KMS-11 (cell line): Measurements from ENCODE around the gene NOTCH3.

Experiments used
- H2AFZ ChIP-seq: fragments of 200-600 bp; sonication (generic); 2 replicates; pipeline ENCODE4 v1.6.1; 2016; ENCODE audit warnings: antibody characterized with exemption, mixed run types, low read depth
- H3K27ac ChIP-seq: fragments of 200-600 bp; sonication (generic); 2 replicates; pipeline ENCODE4 v1.6.1; 2016; ENCODE audit warnings: mild to moderate bottlenecking, mixed run types
- H3K27me3 ChIP-seq: fragments of 200-600 bp; sonication (generic); 2 replicates; pipeline ENCODE4 v1.6.1; 2017; ENCODE audit warnings: mild to moderate bottlenecking, low read depth, mixed run types, moderate library complexity; ENCODE audit not compliant: insufficient read depth
- H3K36me3 ChIP-seq: fragments of 200-600 bp; sonication (generic); 2 replicates; pipeline ENCODE4 v1.6.1; 2017; ENCODE audit warnings: mild to moderate bottlenecking, mixed run types; ENCODE audit not compliant: insufficient read depth
- H3K4me1 ChIP-seq: fragments of 200-600 bp; sonication (generic); 2 replicates; pipeline ENCODE4 v1.6.1; 2016; ENCODE audit warnings: mild to moderate bottlenecking, low read depth, mixed run types; ENCODE audit not compliant: poor library complexity, severe bottlenecking
- H3K4me2 ChIP-seq: fragments of 200-600 bp; sonication (generic); 2 replicates; pipeline ENCODE4 v1.7.0; 2016; ENCODE audit warnings: mild to moderate bottlenecking, mixed run types
- H3K4me3 ChIP-seq: fragments of 200-600 bp; sonication (generic); IDR thresholded peaks from 2 replicates; pipeline ENCODE4 v1.6.1; 2017; ENCODE audit warnings: low read depth, low read length, mixed read lengths; ENCODE audit not compliant: insufficient read depth
- H3K79me2 ChIP-seq: fragments of 200-600 bp; sonication (generic); 2 replicates; pipeline ENCODE4 v1.6.1; 2016; ENCODE audit warnings: low read depth, mixed run types; ENCODE audit not compliant: insufficient read depth
- H3K9ac ChIP-seq: fragments of 200-600 bp; sonication (generic); 2 replicates; pipeline ENCODE4 v1.6.1; 2016; ENCODE audit warnings: mild to moderate bottlenecking, mixed run types
- H4K20me1 ChIP-seq: fragments of 200-600 bp; sonication (generic); 2 replicates; pipeline ENCODE4 v1.6.1; 2016; ENCODE audit warnings: mild to moderate bottlenecking, mixed run types; ENCODE audit not compliant: insufficient read depth
- TF ChIP-seq, protein P1 (sequence below): fragments of 200-600 bp; sonication (generic); conservative IDR thresholded peaks from 2 replicates; pipeline ENCODE4 v1.6.1; 2017; ENCODE audit warnings: low read depth, mild to moderate bottlenecking, antibody characterized with exemption, low read length, moderate library complexity, mixed read lengths

The NOTCH3 gene

DNA sequence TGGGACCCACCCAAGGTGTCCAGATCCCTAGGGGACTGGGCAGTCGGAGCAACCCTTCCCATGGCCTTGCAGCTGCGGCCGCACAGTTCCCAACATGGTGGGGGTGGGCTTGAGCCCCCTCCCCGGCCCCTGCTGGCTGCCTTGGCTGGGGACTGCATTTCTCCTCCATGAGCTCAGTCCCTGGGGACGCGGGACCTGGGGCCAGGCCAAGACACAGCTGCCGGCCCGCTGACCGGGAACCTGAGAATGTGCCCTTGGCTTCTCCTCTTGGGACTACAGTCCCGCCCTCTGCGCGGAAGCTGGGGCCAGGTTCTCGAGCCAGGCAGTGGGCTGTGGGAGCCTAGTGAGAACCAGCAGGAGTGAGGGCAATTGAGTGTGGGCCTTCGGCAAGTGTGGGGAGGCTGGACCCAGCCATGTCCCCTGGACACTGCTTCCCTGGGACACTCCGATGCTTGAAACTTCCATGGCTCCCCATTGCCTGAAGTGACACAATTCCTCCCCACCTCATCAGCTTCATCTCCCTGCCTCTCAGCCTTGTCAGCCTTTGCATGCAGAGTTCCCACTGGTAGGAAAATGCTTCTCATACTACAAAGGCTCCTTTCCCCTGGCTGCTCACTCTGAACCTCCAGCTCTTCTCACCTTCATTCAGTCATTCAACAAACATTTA is 13.1 kb upstream of the NOTCH3 start:
- Histone ChIP-seq H2AFZ (no peak overlapping the region), H3K4me3 (no peak overlapping the region)
- TF ChIP-seq, protein P1, sequence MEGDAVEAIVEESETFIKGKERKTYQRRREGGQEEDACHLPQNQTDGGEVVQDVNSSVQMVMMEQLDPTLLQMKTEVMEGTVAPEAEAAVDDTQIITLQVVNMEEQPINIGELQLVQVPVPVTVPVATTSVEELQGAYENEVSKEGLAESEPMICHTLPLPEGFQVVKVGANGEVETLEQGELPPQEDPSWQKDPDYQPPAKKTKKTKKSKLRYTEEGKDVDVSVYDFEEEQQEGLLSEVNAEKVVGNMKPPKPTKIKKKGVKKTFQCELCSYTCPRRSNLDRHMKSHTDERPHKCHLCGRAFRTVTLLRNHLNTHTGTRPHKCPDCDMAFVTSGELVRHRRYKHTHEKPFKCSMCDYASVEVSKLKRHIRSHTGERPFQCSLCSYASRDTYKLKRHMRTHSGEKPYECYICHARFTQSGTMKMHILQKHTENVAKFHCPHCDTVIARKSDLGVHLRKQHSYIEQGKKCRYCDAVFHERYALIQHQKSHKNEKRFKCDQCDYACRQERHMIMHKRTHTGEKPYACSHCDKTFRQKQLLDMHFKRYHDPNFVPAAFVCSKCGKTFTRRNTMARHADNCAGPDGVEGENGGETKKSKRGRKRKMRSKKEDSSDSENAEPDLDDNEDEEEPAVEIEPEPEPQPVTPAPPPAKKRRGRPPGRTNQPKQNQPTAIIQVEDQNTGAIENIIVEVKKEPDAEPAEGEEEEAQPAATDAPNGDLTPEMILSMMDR, result no peak

DNA sequence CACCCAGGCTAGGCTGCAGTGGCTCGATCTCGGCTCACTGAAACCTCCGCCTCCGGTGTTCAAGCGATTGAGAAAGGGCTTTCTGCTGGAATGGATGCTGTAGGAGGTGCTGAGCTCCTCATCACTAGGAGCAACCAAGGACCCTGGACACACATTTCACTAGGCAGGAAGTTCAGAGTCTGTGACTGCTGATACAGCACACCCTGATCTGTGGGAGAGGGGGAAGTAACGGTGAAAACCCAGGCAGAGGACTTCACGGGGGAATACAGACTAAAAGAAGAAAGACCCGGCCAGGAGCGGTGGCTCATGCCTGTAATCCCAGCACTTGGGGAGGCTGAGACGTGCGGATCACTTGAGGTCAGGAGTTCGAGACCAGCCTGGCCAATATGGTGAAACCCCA is 11.9 kb upstream of the NOTCH3 start:
- Histone ChIP-seq H3K9ac (no peak overlapping the region), H3K27me3 (peaks cover 3% of the 10 kb centered on the region; the same call in 1 of the 2 replicates), H3K4me1 (no peaks in the 10 kb centered on the region), H2AFZ (no peak overlapping the region), H4K20me1 (no peaks in the 10 kb centered on the region), H3K36me3 (no peaks in the 10 kb centered on the region), H3K4me2 (no peak overlapping the region), H3K79me2 (no peaks in the 10 kb centered on the region), H3K27ac (no peak overlapping the region), H3K4me3 (no peak overlapping the region)
- TF ChIP-seq, protein P1, result no peak

More for the DNA sequence above, 13.1 kb upstream of the NOTCH3 start:
- H3K27me3 ChIP-seq, result peaks cover 3% of the 10 kb centered on the region; the same call in 1 of the 2 replicates
- H3K36me3 ChIP-seq, result no peaks in the 10 kb centered on the region
- no peak overlapping the region for H3K27ac ChIP-seq
- H3K4me1 ChIP-seq, result no peaks in the 10 kb centered on the region
- H3K9ac ChIP-seq, result no peak overlapping the region
- no peaks in the 10 kb centered on the region for H4K20me1 ChIP-seq
- H3K4me2 ChIP-seq, result no peak overlapping the region
- H3K79me2 ChIP-seq, result no peaks in the 10 kb centered on the region

DNA sequence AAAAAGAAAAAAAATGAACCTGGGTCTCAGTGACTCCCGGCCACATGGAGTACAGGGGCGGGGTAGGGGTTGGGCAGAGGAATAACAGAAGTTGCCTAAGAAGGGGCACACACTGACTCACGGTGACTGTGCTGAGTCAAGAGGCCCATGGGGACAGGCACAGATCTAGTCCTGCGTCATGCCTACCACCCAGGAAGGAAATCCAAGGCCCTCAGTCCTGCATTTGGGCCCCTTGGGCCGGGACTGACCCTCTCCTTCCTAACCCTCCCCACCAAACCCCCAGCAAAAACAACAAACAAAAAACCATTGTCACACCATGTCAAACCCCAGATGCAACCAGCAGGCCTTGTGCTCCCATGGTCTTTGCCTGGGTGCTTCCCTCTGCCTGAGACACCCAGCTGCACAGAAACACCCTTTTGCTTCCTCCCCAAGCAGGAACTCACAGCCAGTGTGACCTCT is 9.6 kb upstream of the NOTCH3 start:
- H3K4me2 ChIP-seq, result no peak overlapping the region
- H3K27ac ChIP-seq, result no peak overlapping the region
- no peaks in the 10 kb centered on the region for H4K20me1 ChIP-seq
- H3K4me1 ChIP-seq, result no peaks in the 10 kb centered on the region
- H3K9ac ChIP-seq, result no peak overlapping the region
- TF ChIP-seq, protein P1, result no peak
- no peak overlapping the region for H3K4me3 ChIP-seq
- no peaks in the 10 kb centered on the region for H3K36me3 ChIP-seq
- no peaks in the 10 kb centered on the region for H3K79me2 ChIP-seq
- peaks cover 2% of the 10 kb centered on the region; the same call in 1 of the 2 replicates for H3K27me3 ChIP-seq
- H2AFZ ChIP-seq, result no peak overlapping the region

DNA sequence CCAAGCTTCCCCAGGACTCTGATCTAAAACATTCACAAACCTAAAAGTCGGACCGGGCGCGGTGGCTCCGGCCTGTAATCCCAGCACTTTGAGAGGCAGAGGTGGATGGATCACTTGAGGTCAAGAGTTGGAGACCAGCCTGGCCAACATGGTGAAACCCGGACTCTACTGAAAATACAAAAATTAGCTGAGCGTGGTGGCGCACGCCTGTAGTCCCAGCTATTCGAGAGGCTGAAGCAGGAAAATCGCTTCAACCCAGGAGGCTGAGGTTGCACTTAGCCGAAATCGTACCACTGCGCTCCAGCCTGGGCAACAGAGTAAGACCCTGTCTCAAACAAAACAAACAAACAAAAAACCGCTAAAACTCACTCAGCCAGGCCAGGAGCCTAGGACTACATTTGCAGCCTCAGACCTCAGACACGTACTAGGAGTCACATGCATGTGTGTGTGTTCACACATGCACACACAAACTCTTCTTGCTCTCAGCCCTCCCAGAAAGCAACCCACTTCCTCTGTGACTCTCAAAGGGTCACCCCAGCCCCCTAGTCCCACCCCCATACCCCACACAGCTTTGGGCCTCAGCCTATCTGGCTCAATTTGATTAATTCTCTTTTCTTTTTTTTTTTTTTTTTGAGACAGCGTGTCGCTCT is 704 bp upstream of the NOTCH3 start:
- Histone ChIP-seq H3K4me1 (no peaks in the 10 kb centered on the region), H2AFZ (no peak overlapping the region), H3K9ac (no peak overlapping the region), H4K20me1 (no peaks in the 10 kb centered on the region), H3K27me3 (peaks cover 14% of the 10 kb centered on the region; the same call in 1 of the 2 replicates), H3K27ac (no peak overlapping the region), H3K4me2 (no peak overlapping the region), H3K4me3 (no peak overlapping the region), H3K79me2 (no peaks in the 10 kb centered on the region), H3K36me3 (no peaks in the 10 kb centered on the region)
- TF ChIP-seq, protein P1, result no peak
